Activated T-cell treated with anti-CD3 and anti-CD28 coated beads, Interleukin-2, amount 50 U/mL, for 72 hours (primary cell): Measurements from ENCODE around the gene PTPN1. TPM values are rescaled to one million over a fixed set of nuclear protein-coding genes. Genes with fewer than 3 reads are reported as not detected.
"Not testable (repeated sequence)": the region's sequence is repeated elsewhere in the genome, so short reads cannot be mapped to it uniquely, and the experiment has no call there.

Source experiments
- ATAC-seq, 2 donors: fragments of 150-1000 bp; cut with Tn5 transposase; replicated peaks in 1 of 2; 2 replicates each; pipeline ENCODE4 v1.10.0; 2021; ENCODE audit warnings: moderate library complexity in 2 of 2, mild to moderate bottlenecking in 1 of 2
- DNase-seq, 2 donors: peaks; one replicate each; pipeline ENCODE4 v3.0.0; 2021 to 2022; ENCODE audit warnings: mixed read lengths in 1 of 2
- H3K27ac Mint-ChIP-seq: one replicate; pipeline ENCODE4 v1.8.0; 2022; ENCODE audit warnings: mild to moderate bottlenecking, moderate library complexity, mixed read lengths
- H3K27me3 Mint-ChIP-seq: one replicate; pipeline ENCODE4 v1.8.0; 2022; ENCODE audit warnings: low read depth, mixed read lengths
- H3K36me3 Mint-ChIP-seq, 2 donors: one replicate each; pipeline ENCODE4 v1.8.0; 2022; ENCODE audit warnings: mixed read lengths in 2 of 2, mild to moderate bottlenecking in 1 of 2; ENCODE audit not compliant: insufficient read depth in 2 of 2
- H3K4me1 Mint-ChIP-seq: one replicate; pipeline ENCODE4 v1.8.0; 2022; ENCODE audit warnings: low read depth, mixed read lengths
- H3K4me3 Mint-ChIP-seq, 2 donors: one replicate each; pipeline ENCODE4 v1.8.0; 2022; ENCODE audit warnings: mild to moderate bottlenecking in 2 of 2, mixed read lengths in 2 of 2, moderate library complexity in 2 of 2
- H3K9me3 Mint-ChIP-seq, 2 donors: one replicate each; pipeline ENCODE4 v1.8.0; 2022; ENCODE audit warnings: mixed read lengths in 2 of 2
- total RNA-seq, 2 donors: library from RNA; stranded (reverse); gene quantifications; one replicate each; pipeline ENCODE4 v1.2.3, GENCODE V29; 2022

The PTPN1 gene
- total RNA-seq, 2 donors from 2014 or later, result 138 TPM

DNA sequence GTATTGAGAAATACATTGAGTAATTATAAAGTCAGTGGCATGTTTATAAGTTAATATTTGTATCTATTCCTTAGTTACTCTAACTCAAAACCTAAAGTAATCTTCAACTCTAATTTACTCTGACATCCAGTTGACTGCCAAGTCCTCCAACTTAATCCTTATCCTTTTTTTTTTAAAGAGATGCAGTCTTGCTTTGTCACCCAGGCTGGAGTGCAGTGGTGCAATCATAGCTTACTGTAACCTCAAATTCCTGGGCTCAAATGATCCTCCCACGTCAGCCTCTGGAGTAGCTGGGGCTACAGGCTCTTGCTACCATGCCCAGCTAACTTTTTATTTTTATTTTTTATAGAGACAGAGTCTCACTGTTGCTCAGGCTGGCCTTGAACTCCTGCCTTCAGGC, 24.4 kb downstream of the PTPN1 start:
- no peaks in the 10 kb centered on the region for H3K9me3 Mint-ChIP-seq
- no peaks in the 10 kb centered on the region for H3K27me3 Mint-ChIP-seq
- H3K36me3 Mint-ChIP-seq, result peaks cover 5 to 7% of the 10 kb centered on the region in 2 donors
- no peak overlapping the region for H3K27ac Mint-ChIP-seq
- no peak overlapping the region for H3K4me3 Mint-ChIP-seq
- ATAC-seq (no peak), DNase-seq (no peak)
- H3K4me1 Mint-ChIP-seq, result peaks cover 74% of the 10 kb centered on the region

DNA sequence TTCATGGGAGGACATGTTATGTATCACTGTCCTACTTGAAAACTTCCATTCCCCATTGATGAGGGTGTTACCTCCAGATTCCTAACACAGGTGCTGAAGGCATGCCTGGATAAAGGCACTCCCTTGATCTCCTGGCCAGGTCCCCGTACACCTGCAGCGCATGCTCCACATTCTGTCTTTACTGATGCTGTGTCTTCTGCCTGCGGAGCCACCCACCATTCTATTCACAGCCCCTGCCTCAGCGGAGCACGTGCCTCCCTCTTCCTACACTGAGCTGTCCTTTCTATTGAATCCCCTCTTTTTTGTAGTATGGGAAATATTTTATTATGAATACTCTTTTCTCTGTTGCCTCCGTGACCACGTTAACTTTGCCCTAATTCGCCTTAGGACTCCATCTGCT, 25.0 kb downstream of the PTPN1 start:
- no peak overlapping the region for H3K4me3 Mint-ChIP-seq
- no peaks in the 10 kb centered on the region for H3K27me3 Mint-ChIP-seq
- H3K4me1 Mint-ChIP-seq, result peaks cover 76% of the 10 kb centered on the region

GRCh38 chr20:50536333-50536732, 26.1 kb downstream of the PTPN1 start:
- Mint-ChIP-seq H3K36me3 (peaks cover 8 to 9% of the 10 kb centered on the region in 2 donors), H3K27me3 (no peaks in the 10 kb centered on the region), H3K4me3 (no peak overlapping the region), H3K9me3 (no peaks in the 10 kb centered on the region), H3K4me1 (peaks cover 88% of the 10 kb centered on the region), H3K27ac (no peak overlapping the region)
- ATAC-seq (no peak), DNase-seq (no peak)

More for the DNA sequence above, 25.0 kb downstream of the PTPN1 start:
- Mint-ChIP-seq H3K9me3 (no peaks in the 10 kb centered on the region), H3K36me3 (peaks cover 7% of the 10 kb centered on the region in 2 donors), H3K27ac (peak overlapping the region; percentile 51)
- no peak for ATAC-seq
- no peak for DNase-seq

GRCh38 chr20:50537546-50538201, 27.5 kb downstream of the PTPN1 start:
- no peaks in the 10 kb centered on the region for H3K27me3 Mint-ChIP-seq
- H3K4me3 Mint-ChIP-seq, result peak overlapping the region in 1 of 2 donors; percentile 67
- DNase-seq (no peak), ATAC-seq (no peak)
- peak overlapping the region; percentile 94 for H3K27ac Mint-ChIP-seq
- H3K9me3 Mint-ChIP-seq, result no peaks in the 10 kb centered on the region
- H3K36me3 Mint-ChIP-seq, result peaks cover 8 to 9% of the 10 kb centered on the region in 2 donors
- H3K4me1 Mint-ChIP-seq, result peaks cover 88% of the 10 kb centered on the region

DNA sequence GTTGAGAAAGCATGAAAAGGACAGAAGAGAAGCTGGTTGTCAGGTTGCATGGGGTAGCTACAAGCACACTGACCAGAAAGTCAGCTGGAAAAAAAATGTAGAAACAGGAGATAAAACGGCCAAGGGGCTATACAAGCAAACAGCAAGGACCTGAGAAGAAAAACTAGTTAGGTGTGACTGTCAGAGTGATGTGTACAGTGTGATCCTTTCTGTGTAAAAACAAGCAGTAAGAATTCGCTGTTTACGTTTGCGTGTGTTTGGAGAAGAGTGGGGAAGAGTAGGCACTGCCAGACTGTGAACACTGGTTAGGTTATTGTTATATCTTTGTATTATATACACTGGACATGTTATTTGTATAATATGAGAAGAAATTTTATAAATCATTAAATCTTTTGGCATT, 28.1 kb downstream of the PTPN1 start:
- ATAC-seq, result no peak
- H3K27ac Mint-ChIP-seq, result peak overlapping the region; percentile 94

GRCh38 chr20:50539798-50540197, 29.6 kb downstream of the PTPN1 start:
- H3K4me1 Mint-ChIP-seq, result peaks cover 89% of the 10 kb centered on the region
- H3K4me3 Mint-ChIP-seq, ATAC-seq, H3K27me3 Mint-ChIP-seq, H3K9me3 Mint-ChIP-seq, DNase-seq: not testable (repeated sequence)
- peak overlapping the region; percentile 82 for H3K27ac Mint-ChIP-seq
- H3K36me3 Mint-ChIP-seq, result peaks cover 11 to 14% of the 10 kb centered on the region in 2 donors

More for the DNA sequence above, 28.1 kb downstream of the PTPN1 start:
- H3K27me3 Mint-ChIP-seq, result no peaks in the 10 kb centered on the region
- DNase-seq, result no peak
- H3K4me1 Mint-ChIP-seq, result peaks cover 88% of the 10 kb centered on the region
- H3K4me3 Mint-ChIP-seq, result peak overlapping the region in 1 of 2 donors; percentile 9
- no peaks in the 10 kb centered on the region for H3K9me3 Mint-ChIP-seq
- H3K36me3 Mint-ChIP-seq, result peaks cover 9% of the 10 kb centered on the region in 2 donors

DNA sequence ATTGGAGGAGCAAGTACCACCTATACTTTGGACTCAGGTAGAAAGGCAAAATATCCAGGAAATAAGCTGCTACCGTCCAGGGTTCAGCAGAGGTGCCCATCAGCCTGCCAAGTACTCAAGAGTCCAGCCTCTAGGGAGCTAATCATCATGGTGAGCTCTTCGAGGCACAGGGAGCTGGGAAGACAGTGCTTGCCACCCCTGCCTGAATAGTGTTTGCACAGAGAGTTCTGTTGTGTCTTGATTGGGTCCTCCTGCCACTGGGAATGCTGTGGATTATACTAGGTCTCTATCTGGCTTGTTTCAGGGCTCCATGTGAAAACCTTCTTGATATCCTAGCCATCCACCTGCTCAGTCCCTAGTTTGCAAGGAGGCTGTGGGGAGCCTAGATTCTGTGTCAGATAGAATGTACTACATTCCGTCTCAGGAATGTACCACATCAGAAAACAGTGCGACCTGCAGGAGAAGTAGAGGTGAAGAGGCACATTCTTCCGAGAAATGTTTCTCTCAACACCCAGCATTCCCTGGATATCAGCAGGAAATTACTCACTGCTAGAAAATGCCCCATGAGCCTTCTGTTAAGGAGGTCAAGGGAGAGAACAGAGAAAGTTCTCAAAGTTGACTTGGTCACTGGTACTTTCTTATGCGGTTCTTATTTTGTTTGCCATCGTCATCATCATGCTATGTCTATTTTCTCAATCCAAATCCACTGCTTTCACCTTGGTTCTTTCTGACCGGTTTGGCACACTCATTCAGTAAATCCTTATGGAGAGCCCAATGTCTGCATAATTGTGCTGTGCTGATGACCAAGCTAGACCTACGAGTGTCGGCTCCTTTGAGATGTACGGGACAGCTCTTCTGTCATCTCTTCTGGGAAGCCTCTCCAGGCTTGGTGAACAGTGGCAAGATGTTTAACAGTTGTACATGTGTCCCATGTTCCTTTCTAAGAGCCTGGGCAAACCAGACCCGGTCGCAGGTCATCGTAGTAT, 30.7 kb downstream of the PTPN1 start:
- H3K4me3 Mint-ChIP-seq, result peak overlapping the region; percentile 47 to 59
- ATAC-seq, result peak; percentile 27 to 28
- DNase-seq, result no peak

GRCh38 chr20:50541606-50542041, 31.4 kb downstream of the PTPN1 start:
- no peak for DNase-seq
- no peaks in the 10 kb centered on the region for H3K27me3 Mint-ChIP-seq
- H3K9me3 Mint-ChIP-seq, result no peaks in the 10 kb centered on the region
- H3K36me3 Mint-ChIP-seq, result peaks cover 12 to 15% of the 10 kb centered on the region in 2 donors
- ATAC-seq, result peak; percentile 20 to 27
- H3K4me1 Mint-ChIP-seq, result peaks cover 73% of the 10 kb centered on the region
- peak overlapping the region; percentile 47 to 59 for H3K4me3 Mint-ChIP-seq
- peak overlapping the region; percentile 55 for H3K27ac Mint-ChIP-seq

More for the DNA sequence above, 30.7 kb downstream of the PTPN1 start:
- Mint-ChIP-seq H3K4me1 (peaks cover 80% of the 10 kb centered on the region), H3K27me3 (no peaks in the 10 kb centered on the region), H3K36me3 (peaks cover 11 to 13% of the 10 kb centered on the region in 2 donors), H3K27ac (peak overlapping the region; percentile 82), H3K9me3 (no peaks in the 10 kb centered on the region)

DNA sequence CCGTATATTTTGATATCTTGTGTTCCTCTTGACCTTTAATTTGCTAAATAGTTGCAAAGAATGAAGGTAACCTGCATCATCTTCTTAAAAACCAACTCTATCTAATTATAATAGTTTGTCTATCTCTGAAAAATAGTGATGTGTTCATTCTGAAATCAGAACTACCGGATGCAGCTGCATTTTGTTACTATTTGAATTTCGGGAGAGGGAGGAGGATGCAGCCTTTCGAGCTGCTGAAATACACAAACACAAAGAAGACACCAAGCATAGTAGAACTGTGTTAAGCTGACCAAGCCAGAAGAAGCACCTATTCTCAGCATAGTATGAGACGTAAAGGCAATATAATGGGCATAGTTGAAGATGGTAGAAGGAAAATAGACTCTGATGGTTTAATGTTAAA, 33.1 kb downstream of the PTPN1 start:
- peaks cover 60% of the 10 kb centered on the region for H3K4me1 Mint-ChIP-seq
- H3K27ac Mint-ChIP-seq, result no peak overlapping the region
- ATAC-seq (no peak), DNase-seq (no peak)
- H3K9me3 Mint-ChIP-seq, result no peaks in the 10 kb centered on the region
- no peaks in the 10 kb centered on the region for H3K27me3 Mint-ChIP-seq
- peak overlapping the region; percentile 9 to 37 for H3K4me3 Mint-ChIP-seq
- peaks cover 16 to 17% of the 10 kb centered on the region in 2 donors for H3K36me3 Mint-ChIP-seq

- peaks cover 19 to 22% of the 10 kb centered on the region in 2 donors for H3K36me3 Mint-ChIP-seq
- no peaks in the 10 kb centered on the region for H3K9me3 Mint-ChIP-seq
- H3K27me3 Mint-ChIP-seq, result no peaks in the 10 kb centered on the region
- H3K27ac Mint-ChIP-seq, result peak overlapping the region; percentile 97
- H3K4me1 Mint-ChIP-seq, result peaks cover 45% of the 10 kb centered on the region
- peak overlapping the region; percentile 83 to 84 for H3K4me3 Mint-ChIP-seq
- ATAC-seq (no peak), DNase-seq (no peak)
These were observed 34.9 kb downstream of the PTPN1 start for GRCh38 chr20:50545126-50545525.

DNA sequence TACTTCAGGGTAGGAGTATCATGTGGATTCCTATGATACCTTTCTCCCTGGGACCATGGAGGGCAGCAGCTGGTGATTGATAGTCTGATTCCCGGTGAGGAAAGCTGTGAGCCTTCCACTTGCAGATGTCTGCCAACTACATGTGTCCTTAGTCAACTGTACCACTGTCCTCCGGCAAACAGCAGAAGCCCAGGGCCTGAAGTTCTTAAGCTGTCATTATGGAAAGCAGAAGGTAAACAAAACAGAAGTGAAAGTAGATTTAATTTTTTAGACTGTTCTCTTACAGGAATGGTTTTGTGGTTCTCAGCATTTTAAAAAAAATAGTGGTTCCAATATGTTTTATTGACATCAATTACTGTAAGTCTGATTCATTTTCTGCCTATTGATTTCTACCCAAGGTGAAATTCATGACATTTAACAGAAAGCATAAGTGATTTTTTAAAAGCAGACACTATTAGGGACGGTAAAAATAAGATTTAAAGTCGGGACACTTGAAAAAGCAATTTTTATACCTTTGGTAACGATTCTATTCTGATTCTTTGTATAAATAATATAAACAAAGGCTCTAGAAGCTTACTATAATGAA, 36.6 kb downstream of the PTPN1 start:
- peaks cover 28% of the 10 kb centered on the region for H3K4me1 Mint-ChIP-seq
- H3K27me3 Mint-ChIP-seq, result no peaks in the 10 kb centered on the region
- H3K9me3 Mint-ChIP-seq, result no peaks in the 10 kb centered on the region
- ATAC-seq, result peak; percentile 66 to 67
- peak overlapping the region; percentile 83 to 84 for H3K4me3 Mint-ChIP-seq
- DNase-seq, result peak; percentile 35 to 40
- H3K27ac Mint-ChIP-seq, result peak overlapping the region; percentile 97
- H3K36me3 Mint-ChIP-seq, result peaks cover 20 to 25% of the 10 kb centered on the region in 2 donors

DNA sequence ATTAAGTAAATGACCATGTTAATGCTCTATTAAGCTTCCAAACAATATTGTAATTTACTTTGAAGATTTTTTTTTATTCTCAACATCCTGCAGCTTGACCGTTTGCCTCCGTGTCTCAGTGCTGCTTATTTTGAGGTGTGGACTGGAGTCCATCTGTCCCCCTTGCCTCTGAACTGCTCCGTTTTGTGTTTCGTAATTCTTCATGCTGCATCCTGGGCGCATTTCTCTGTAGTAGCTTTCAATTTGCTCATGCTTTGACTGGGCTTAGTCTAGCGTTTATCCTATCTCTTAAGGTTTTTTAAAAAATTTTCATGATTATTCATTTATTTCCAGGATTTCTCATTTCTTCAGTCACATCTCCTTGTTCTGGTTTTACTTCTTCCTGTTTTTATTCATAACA, 37.8 kb downstream of the PTPN1 start:
- Mint-ChIP-seq H3K27me3 (no peaks in the 10 kb centered on the region), H3K9me3 (no peaks in the 10 kb centered on the region), H3K27ac (peak overlapping the region; percentile 97), H3K36me3 (peaks cover 20 to 25% of the 10 kb centered on the region in 2 donors), H3K4me1 (peaks cover 16% of the 10 kb centered on the region), H3K4me3 (peak overlapping the region; percentile 60 to 67)
- peak in 1 of 2 donors; percentile 35 for ATAC-seq
- no peak for DNase-seq
